Muscle layer of colon (tissue), 2 donors: Measurements from ENCODE around the gene KMT2E.
A peak's percentile ranks its signal among the peaks of the same experiment; 100 is the strongest.
"Not testable (repeated sequence)": the region's sequence is repeated elsewhere in the genome, so short reads cannot be mapped to it uniquely, and the experiment has no call there.

Source experiments
- H3K27ac ChIP-seq: one replicate; pipeline ENCODE4 v1.7.0; 2013; ENCODE audit warnings: low read depth, mild to moderate bottlenecking, low read length, moderate library complexity
- H3K27me3 ChIP-seq, 2 donors: one replicate each; pipeline ENCODE4 v1.7.0; 2013; ENCODE audit warnings: low read length in 2 of 2, mild to moderate bottlenecking in 2 of 2; ENCODE audit not compliant: insufficient read depth in 2 of 2, control insufficient read depth in 1 of 2
- H3K36me3 ChIP-seq: one replicate; pipeline ENCODE4 v1.7.0; 2013; ENCODE audit warnings: mild to moderate bottlenecking, low read length; ENCODE audit not compliant: insufficient read depth
- H3K4me1 ChIP-seq: one replicate; pipeline ENCODE4 v1.7.0; 2013; ENCODE audit warnings: mild to moderate bottlenecking, low read length; ENCODE audit not compliant: insufficient read depth
- H3K4me3 ChIP-seq, 2 donors: one replicate each; pipeline ENCODE4 v1.7.0; 2013; ENCODE audit warnings: low read length in 2 of 2, low read depth in 1 of 2, mild to moderate bottlenecking in 1 of 2, moderate library complexity in 1 of 2
- H3K9ac ChIP-seq: one replicate; pipeline ENCODE4 v1.7.0; 2013; ENCODE audit warnings: low read length
- H3K9me3 ChIP-seq: one replicate; pipeline ENCODE4 v1.7.0; 2013; ENCODE audit warnings: mild to moderate bottlenecking, low read length
- donor health status: abdominal sarcoma.
- donor health status: Adenocarcinoma of cecum.

KMT2E gene

GRCh38 chr7:104983578-104984539 lies 30.1 kb upstream of the KMT2E start:
- Histone ChIP-seq H3K9ac (peak overlapping the region; percentile 95), H3K4me1 (peaks cover 35% of the 10 kb centered on the region)

GRCh38 chr7:104984585-104985258 lies 29.3 kb upstream of the KMT2E start:
- Histone ChIP-seq H3K36me3 (no peaks in the 10 kb centered on the region), H3K27ac (peak overlapping the region; percentile 94), H3K9me3 (no peaks in the 10 kb centered on the region), H3K9ac (peak overlapping the region; percentile 95), H3K4me3 (peak overlapping the region; percentile 60 to 83), H3K4me1 (peaks cover 26% of the 10 kb centered on the region), H3K27me3 (no peaks in the 10 kb centered on the region)

More at GRCh38 chr7:104983578-104984539, 30.1 kb upstream of the KMT2E start:
- peak overlapping the region; percentile 94 for H3K27ac ChIP-seq
- H3K4me3 ChIP-seq, result peak overlapping the region; percentile 60 to 83
- no peaks in the 10 kb centered on the region for H3K9me3 ChIP-seq
- H3K36me3 ChIP-seq, result no peaks in the 10 kb centered on the region
- no peaks in the 10 kb centered on the region for H3K27me3 ChIP-seq

GRCh38 chr7:104985259-104985617 lies 28.8 kb upstream of the KMT2E start:
- no peaks in the 10 kb centered on the region for H3K27me3 ChIP-seq
- H3K9me3 ChIP-seq, result no peaks in the 10 kb centered on the region
- H3K4me1 ChIP-seq, result peaks cover 22% of the 10 kb centered on the region
- peak overlapping the region; percentile 94 for H3K27ac ChIP-seq
- no peak overlapping the region for H3K9ac ChIP-seq
- no peak overlapping the region for H3K4me3 ChIP-seq
- H3K36me3 ChIP-seq, result no peaks in the 10 kb centered on the region

- Histone ChIP-seq H3K4me3 (no peak overlapping the region), H3K27ac (no peak overlapping the region), H3K9ac (no peak overlapping the region), H3K4me1 (peaks cover 22% of the 10 kb centered on the region), H3K9me3 (no peaks in the 10 kb centered on the region), H3K27me3 (no peaks in the 10 kb centered on the region), H3K36me3 (no peaks in the 10 kb centered on the region)
These were observed 27.3 kb upstream of the KMT2E start for GRCh38 chr7:104986628-104987259.

- H3K9ac ChIP-seq, H3K9me3 ChIP-seq, H3K27ac ChIP-seq, H3K4me3 ChIP-seq, H3K27me3 ChIP-seq, H3K36me3 ChIP-seq: not testable (repeated sequence)
- H3K4me1 ChIP-seq, result peaks cover 19% of the 10 kb centered on the region
These were observed 26.6 kb upstream of the KMT2E start for GRCh38 chr7:104987403-104987802.

- H3K9ac ChIP-seq, result no peak overlapping the region
- H3K4me1 ChIP-seq, result peaks cover 15% of the 10 kb centered on the region
- H3K27me3 ChIP-seq, result no peaks in the 10 kb centered on the region
- no peak overlapping the region for H3K27ac ChIP-seq
- H3K4me3 ChIP-seq, result no peak overlapping the region
- peaks cover 5% of the 10 kb centered on the region for H3K36me3 ChIP-seq
- no peaks in the 10 kb centered on the region for H3K9me3 ChIP-seq
These were observed 23.0 kb upstream of the KMT2E start for GRCh38 chr7:104990983-104991382.

- no peak overlapping the region for H3K4me3 ChIP-seq
- H3K4me1 ChIP-seq, result peaks cover 22% of the 10 kb centered on the region
- peaks cover 5% of the 10 kb centered on the region for H3K36me3 ChIP-seq
- H3K27ac ChIP-seq, result no peak overlapping the region
- H3K9me3 ChIP-seq, result no peaks in the 10 kb centered on the region
- H3K9ac ChIP-seq, result no peak overlapping the region
- no peaks in the 10 kb centered on the region for H3K27me3 ChIP-seq
These were observed 21.7 kb upstream of the KMT2E start for GRCh38 chr7:104992306-104992705.

GRCh38 chr7:104993217-104993862 lies 20.7 kb upstream of the KMT2E start:
- Histone ChIP-seq H3K27ac (no peak overlapping the region), H3K9me3 (no peaks in the 10 kb centered on the region), H3K27me3 (no peaks in the 10 kb centered on the region), H3K4me3 (no peak overlapping the region), H3K36me3 (peaks cover 5% of the 10 kb centered on the region), H3K9ac (no peak overlapping the region), H3K4me1 (peaks cover 25% of the 10 kb centered on the region)

GRCh38 chr7:104998040-104998752 lies 15.8 kb upstream of the KMT2E start:
- no peak overlapping the region for H3K4me3 ChIP-seq
- no peaks in the 10 kb centered on the region for H3K9me3 ChIP-seq
- H3K9ac ChIP-seq, result no peak overlapping the region
- no peak overlapping the region for H3K27ac ChIP-seq
- H3K36me3 ChIP-seq, result peaks cover 14% of the 10 kb centered on the region
- peaks cover 67% of the 10 kb centered on the region for H3K4me1 ChIP-seq
- no peaks in the 10 kb centered on the region for H3K27me3 ChIP-seq

- Histone ChIP-seq H3K9me3 (no peaks in the 10 kb centered on the region), H3K4me1 (peaks cover 73% of the 10 kb centered on the region), H3K27ac (no peak overlapping the region), H3K9ac (no peak overlapping the region), H3K4me3 (no peak overlapping the region), H3K27me3 (no peaks in the 10 kb centered on the region), H3K36me3 (peaks cover 9% of the 10 kb centered on the region)
These were observed 13.8 kb upstream of the KMT2E start for GRCh38 chr7:105000200-105000599.
